GM23338 (cell line): ENCODE results near the gene TBX19.

Experiments used
- EZH2 ChIP-seq: fragments of 200-600 bp; sonication (generic); IDR thresholded peaks from one replicate; pipeline ENCODE4 v1.8.0; 2017; ENCODE audit warnings: antibody characterized with exemption, mild to moderate bottlenecking, low read depth; ENCODE audit not compliant: unreplicated experiment
- EZH2phosphoT487 ChIP-seq: fragments of 200-600 bp; sonication (generic); IDR thresholded peaks from one replicate; pipeline ENCODE4 v1.8.1; 2018; ENCODE audit warnings: antibody characterized with exemption; ENCODE audit not compliant: unreplicated experiment
- POLR2AphosphoS5 ChIP-seq: IDR thresholded peaks from 2 replicates; pipeline ENCODE4 v1.6.1; 2016; ENCODE audit warnings: antibody characterized with exemption, low read depth
- ZNF331 ChIP-seq: fragments of 250-450 bp; sonication (Bioruptor Pico); IDR thresholded peaks from 2 replicates; pipeline ENCODE4 v1.5.0; 2020; ENCODE audit warnings: low read depth, mild to moderate bottlenecking, moderate library complexity
- TF ChIP-seq, protein P1 (sequence below), 2 experiments: fragments of 200-600 bp in 1 of 2; sonication (generic) in 1 of 2; conservative IDR thresholded peaks; 2 replicates each; pipeline versions ENCODE4 v1.5.1 to v1.6.1; 2016 to 2017; ENCODE audit warnings: antibody characterized with exemption in 2 of 2, low read depth in 2 of 2, mild to moderate bottlenecking in 2 of 2, moderate library complexity in 1 of 2
- TF ChIP-seq, protein P2 (sequence below): IDR thresholded peaks from one replicate; pipeline ENCODE4 v1.6.1; 2018; ENCODE audit warnings: antibody characterized with exemption; ENCODE audit not compliant: unreplicated experiment

DNA sequence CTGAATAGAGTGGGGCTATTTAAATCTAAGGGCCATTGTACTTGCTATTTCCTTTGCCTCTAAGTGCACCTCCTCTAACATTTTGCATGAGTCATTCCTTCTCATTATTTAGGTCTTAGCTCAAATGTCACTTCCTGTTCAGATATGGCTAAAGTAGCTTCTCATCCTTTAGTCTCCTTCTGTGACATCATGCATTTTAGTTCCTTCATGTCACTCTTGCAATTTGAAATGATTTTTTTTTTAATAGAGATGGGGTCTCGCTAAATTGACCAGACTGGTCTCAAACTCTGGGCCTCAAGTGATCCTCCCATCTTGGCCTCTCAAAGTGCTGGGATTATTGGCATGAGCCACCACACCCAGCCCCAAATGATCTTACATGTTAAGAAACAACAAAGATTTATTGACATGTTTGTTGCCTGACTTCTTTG is 6.6 kb downstream of the TBX19 start:
- TF ChIP-seq, protein P1, sequence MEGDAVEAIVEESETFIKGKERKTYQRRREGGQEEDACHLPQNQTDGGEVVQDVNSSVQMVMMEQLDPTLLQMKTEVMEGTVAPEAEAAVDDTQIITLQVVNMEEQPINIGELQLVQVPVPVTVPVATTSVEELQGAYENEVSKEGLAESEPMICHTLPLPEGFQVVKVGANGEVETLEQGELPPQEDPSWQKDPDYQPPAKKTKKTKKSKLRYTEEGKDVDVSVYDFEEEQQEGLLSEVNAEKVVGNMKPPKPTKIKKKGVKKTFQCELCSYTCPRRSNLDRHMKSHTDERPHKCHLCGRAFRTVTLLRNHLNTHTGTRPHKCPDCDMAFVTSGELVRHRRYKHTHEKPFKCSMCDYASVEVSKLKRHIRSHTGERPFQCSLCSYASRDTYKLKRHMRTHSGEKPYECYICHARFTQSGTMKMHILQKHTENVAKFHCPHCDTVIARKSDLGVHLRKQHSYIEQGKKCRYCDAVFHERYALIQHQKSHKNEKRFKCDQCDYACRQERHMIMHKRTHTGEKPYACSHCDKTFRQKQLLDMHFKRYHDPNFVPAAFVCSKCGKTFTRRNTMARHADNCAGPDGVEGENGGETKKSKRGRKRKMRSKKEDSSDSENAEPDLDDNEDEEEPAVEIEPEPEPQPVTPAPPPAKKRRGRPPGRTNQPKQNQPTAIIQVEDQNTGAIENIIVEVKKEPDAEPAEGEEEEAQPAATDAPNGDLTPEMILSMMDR (conservative IDR thresholded peaks at IDR 0.05; ENCODE audit: low read depth in 2 of 2): no peak
- TF ChIP-seq EZH2 (no peak), ZNF331 (CRISPR knock-in tag) (no peak), EZH2phosphoT487 (no peak), POLR2AphosphoS5 (no peak)
- TF ChIP-seq, protein P2, sequence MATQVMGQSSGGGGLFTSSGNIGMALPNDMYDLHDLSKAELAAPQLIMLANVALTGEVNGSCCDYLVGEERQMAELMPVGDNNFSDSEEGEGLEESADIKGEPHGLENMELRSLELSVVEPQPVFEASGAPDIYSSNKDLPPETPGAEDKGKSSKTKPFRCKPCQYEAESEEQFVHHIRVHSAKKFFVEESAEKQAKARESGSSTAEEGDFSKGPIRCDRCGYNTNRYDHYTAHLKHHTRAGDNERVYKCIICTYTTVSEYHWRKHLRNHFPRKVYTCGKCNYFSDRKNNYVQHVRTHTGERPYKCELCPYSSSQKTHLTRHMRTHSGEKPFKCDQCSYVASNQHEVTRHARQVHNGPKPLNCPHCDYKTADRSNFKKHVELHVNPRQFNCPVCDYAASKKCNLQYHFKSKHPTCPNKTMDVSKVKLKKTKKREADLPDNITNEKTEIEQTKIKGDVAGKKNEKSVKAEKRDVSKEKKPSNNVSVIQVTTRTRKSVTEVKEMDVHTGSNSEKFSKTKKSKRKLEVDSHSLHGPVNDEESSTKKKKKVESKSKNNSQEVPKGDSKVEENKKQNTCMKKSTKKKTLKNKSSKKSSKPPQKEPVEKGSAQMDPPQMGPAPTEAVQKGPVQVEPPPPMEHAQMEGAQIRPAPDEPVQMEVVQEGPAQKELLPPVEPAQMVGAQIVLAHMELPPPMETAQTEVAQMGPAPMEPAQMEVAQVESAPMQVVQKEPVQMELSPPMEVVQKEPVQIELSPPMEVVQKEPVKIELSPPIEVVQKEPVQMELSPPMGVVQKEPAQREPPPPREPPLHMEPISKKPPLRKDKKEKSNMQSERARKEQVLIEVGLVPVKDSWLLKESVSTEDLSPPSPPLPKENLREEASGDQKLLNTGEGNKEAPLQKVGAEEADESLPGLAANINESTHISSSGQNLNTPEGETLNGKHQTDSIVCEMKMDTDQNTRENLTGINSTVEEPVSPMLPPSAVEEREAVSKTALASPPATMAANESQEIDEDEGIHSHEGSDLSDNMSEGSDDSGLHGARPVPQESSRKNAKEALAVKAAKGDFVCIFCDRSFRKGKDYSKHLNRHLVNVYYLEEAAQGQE: no peak
